Measurements from ENCODE around the gene FNIP2. TPM values are rescaled to one million over a fixed set of nuclear protein-coding genes. Genes with fewer than 3 reads are reported as not detected.

The FNIP2 gene
- total and polyA plus RNA-seq, 9 of the 15 experiments (the other 6 are each of a cell fraction or from before 2014, with no cell fraction given) = 1.7 to 15.5 (median 8.3) TPM

DNA sequence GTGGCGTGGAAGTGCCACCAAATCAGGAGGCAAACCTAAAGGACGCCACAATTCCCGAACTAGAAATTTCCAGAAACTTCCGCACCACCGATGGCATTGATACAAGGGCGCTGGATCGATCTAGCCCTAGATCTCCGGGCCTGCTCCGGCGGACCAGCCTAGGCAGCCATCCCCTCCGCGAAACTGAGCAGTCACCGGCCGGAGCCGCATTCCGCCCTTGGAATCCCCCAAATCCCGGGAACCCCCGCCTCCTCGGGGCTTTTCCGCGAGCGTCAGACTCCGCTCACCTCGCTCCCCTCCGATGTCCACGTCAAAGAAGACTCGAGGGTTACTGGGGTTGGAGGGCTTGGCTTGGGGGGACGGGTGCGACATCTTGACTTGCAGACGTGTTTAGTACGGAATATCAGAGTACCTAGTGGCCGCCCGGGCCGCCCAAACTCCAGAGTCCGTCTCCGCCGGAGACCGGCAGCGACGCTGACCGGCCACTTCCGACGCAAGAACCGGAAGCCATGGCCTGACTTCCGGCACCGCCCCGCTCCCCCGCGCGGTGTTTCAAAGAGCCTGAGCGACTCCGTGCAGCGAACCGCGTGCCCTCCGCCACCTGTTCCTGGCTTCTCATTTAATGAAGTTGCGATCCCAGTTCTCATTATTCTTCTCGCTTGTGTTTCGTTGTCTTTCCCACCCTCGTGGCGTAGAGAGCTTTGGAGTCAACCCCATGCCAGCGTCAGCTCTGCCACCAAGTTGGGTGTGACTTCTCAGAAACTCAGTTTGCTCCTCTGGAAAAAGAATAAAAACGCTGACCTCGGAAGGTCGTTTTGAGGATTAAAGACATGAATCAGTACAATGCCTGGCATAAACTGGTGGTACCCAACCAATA, 45.7 kb upstream of the FNIP2 start, which contains the start of gene PPID (continued):
- TF ChIP-seq, protein P1, sequence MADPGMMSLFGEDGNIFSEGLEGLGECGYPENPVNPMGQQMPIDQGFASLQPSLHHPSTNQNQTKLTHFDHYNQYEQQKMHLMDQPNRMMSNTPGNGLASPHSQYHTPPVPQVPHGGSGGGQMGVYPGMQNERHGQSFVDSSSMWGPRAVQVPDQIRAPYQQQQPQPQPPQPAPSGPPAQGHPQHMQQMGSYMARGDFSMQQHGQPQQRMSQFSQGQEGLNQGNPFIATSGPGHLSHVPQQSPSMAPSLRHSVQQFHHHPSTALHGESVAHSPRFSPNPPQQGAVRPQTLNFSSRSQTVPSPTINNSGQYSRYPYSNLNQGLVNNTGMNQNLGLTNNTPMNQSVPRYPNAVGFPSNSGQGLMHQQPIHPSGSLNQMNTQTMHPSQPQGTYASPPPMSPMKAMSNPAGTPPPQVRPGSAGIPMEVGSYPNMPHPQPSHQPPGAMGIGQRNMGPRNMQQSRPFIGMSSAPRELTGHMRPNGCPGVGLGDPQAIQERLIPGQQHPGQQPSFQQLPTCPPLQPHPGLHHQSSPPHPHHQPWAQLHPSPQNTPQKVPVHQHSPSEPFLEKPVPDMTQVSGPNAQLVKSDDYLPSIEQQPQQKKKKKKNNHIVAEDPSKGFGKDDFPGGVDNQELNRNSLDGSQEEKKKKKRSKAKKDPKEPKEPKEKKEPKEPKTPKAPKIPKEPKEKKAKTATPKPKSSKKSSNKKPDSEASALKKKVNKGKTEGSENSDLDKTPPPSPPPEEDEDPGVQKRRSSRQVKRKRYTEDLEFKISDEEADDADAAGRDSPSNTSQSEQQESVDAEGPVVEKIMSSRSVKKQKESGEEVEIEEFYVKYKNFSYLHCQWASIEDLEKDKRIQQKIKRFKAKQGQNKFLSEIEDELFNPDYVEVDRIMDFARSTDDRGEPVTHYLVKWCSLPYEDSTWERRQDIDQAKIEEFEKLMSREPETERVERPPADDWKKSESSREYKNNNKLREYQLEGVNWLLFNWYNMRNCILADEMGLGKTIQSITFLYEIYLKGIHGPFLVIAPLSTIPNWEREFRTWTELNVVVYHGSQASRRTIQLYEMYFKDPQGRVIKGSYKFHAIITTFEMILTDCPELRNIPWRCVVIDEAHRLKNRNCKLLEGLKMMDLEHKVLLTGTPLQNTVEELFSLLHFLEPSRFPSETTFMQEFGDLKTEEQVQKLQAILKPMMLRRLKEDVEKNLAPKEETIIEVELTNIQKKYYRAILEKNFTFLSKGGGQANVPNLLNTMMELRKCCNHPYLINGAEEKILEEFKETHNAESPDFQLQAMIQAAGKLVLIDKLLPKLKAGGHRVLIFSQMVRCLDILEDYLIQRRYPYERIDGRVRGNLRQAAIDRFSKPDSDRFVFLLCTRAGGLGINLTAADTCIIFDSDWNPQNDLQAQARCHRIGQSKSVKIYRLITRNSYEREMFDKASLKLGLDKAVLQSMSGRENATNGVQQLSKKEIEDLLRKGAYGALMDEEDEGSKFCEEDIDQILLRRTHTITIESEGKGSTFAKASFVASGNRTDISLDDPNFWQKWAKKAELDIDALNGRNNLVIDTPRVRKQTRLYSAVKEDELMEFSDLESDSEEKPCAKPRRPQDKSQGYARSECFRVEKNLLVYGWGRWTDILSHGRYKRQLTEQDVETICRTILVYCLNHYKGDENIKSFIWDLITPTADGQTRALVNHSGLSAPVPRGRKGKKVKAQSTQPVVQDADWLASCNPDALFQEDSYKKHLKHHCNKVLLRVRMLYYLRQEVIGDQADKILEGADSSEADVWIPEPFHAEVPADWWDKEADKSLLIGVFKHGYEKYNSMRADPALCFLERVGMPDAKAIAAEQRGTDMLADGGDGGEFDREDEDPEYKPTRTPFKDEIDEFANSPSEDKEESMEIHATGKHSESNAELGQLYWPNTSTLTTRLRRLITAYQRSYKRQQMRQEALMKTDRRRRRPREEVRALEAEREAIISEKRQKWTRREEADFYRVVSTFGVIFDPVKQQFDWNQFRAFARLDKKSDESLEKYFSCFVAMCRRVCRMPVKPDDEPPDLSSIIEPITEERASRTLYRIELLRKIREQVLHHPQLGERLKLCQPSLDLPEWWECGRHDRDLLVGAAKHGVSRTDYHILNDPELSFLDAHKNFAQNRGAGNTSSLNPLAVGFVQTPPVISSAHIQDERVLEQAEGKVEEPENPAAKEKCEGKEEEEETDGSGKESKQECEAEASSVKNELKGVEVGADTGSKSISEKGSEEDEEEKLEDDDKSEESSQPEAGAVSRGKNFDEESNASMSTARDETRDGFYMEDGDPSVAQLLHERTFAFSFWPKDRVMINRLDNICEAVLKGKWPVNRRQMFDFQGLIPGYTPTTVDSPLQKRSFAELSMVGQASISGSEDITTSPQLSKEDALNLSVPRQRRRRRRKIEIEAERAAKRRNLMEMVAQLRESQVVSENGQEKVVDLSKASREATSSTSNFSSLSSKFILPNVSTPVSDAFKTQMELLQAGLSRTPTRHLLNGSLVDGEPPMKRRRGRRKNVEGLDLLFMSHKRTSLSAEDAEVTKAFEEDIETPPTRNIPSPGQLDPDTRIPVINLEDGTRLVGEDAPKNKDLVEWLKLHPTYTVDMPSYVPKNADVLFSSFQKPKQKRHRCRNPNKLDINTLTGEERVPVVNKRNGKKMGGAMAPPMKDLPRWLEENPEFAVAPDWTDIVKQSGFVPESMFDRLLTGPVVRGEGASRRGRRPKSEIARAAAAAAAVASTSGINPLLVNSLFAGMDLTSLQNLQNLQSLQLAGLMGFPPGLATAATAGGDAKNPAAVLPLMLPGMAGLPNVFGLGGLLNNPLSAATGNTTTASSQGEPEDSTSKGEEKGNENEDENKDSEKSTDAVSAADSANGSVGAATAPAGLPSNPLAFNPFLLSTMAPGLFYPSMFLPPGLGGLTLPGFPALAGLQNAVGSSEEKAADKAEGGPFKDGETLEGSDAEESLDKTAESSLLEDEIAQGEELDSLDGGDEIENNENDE (IDR thresholded peaks at IDR 0.05; ENCODE audit: low read depth, low read length) = no peak
- TF ChIP-seq DMBX1 (CRISPR knock-in tag; IDR thresholded peaks at IDR 0.05; ENCODE audit: borderline replicate concordance) (no peak), DIDO1 (tag; IDR thresholded peaks at IDR 0.05; ENCODE audit: low read depth) (peak; percentile 63; the same call in 1 of the 2 replicates), PHF8 (IDR thresholded peaks at IDR 0.05; ENCODE audit: borderline replicate concordance, low read length) (peak; percentile 83), KDM2B (CRISPR knock-in tag; IDR thresholded peaks at IDR 0.05) (no peak), RHOXF2B (CRISPR knock-in tag; conservative IDR thresholded peaks at IDR 0.05) (no peak), TCF7 (IDR thresholded peaks at IDR 0.05; ENCODE audit: borderline replicate concordance) (peak; percentile 95)
- TF ChIP-seq, protein P2, sequence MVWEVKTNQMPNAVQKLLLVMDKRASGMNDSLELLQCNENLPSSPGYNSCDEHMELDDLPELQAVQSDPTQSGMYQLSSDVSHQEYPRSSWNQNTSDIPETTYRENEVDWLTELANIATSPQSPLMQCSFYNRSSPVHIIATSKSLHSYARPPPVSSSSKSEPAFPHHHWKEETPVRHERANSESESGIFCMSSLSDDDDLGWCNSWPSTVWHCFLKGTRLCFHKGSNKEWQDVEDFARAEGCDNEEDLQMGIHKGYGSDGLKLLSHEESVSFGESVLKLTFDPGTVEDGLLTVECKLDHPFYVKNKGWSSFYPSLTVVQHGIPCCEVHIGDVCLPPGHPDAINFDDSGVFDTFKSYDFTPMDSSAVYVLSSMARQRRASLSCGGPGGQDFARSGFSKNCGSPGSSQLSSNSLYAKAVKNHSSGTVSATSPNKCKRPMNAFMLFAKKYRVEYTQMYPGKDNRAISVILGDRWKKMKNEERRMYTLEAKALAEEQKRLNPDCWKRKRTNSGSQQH (CRISPR knock-in tag; IDR thresholded peaks at IDR 0.05) = peak; percentile 57; the same call in 1 of the 2 replicates
- TF ChIP-seq, protein P3, sequence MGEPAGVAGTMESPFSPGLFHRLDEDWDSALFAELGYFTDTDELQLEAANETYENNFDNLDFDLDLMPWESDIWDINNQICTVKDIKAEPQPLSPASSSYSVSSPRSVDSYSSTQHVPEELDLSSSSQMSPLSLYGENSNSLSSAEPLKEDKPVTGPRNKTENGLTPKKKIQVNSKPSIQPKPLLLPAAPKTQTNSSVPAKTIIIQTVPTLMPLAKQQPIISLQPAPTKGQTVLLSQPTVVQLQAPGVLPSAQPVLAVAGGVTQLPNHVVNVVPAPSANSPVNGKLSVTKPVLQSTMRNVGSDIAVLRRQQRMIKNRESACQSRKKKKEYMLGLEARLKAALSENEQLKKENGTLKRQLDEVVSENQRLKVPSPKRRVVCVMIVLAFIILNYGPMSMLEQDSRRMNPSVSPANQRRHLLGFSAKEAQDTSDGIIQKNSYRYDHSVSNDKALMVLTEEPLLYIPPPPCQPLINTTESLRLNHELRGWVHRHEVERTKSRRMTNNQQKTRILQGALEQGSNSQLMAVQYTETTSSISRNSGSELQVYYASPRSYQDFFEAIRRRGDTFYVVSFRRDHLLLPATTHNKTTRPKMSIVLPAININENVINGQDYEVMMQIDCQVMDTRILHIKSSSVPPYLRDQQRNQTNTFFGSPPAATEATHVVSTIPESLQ (CRISPR knock-in tag; IDR thresholded peaks at IDR 0.05) = no peak; the same call in 1 of the 2 replicates

All from K562 (cell line).